NCI-H2107 treated with DMSO at 0.1 percent for 48 hours (cell line): ENCODE measurements around the gene SNRNP70.
"Not testable (repeated sequence)": the region's sequence is repeated elsewhere in the genome, so short reads cannot be mapped to it uniquely, and the experiment has no call there.

Experiments
- DNase-seq: peaks from one replicate; lab custom pipeline; 2025; ENCODE audit not compliant: unreplicated experiment; lab: John Stamatoyannopoulos, UW

The SNRNP70 gene

GRCh38 chr19:49141352-49141751, 56.1 kb downstream of the SNRNP70 start:
- DNase-seq = no peak

GRCh38 chr19:49142866-49143335, 57.6 kb downstream of the SNRNP70 start:
- DNase-seq = no peak

- DNase-seq = no peak
Observed at GRCh38 chr19:49145573-49146407, 60.5 kb downstream of the SNRNP70 start.

- not testable (repeated sequence) for DNase-seq
Observed at GRCh38 chr19:49146408-49146770, 61.1 kb downstream of the SNRNP70 start.

GRCh38 chr19:49148044-49148682, 62.9 kb downstream of the SNRNP70 start:
- no peak for DNase-seq

- peak; percentile 80 for DNase-seq
Observed at GRCh38 chr19:49148784-49149651, 63.8 kb downstream of the SNRNP70 start.

- peak; percentile 25 for DNase-seq
Observed at GRCh38 chr19:49149652-49150105, 64.4 kb downstream of the SNRNP70 start.

- peak; percentile 15 for DNase-seq
Observed at GRCh38 chr19:49150106-49150943, 65.1 kb downstream of the SNRNP70 start.

- no peak for DNase-seq
Observed at GRCh38 chr19:49150944-49151243, 65.6 kb downstream of the SNRNP70 start.

- peak; percentile 46 for DNase-seq
Observed at GRCh38 chr19:49151267-49152118, 66.2 kb downstream of the SNRNP70 start.

GRCh38 chr19:49152119-49152550, 66.9 kb downstream of the SNRNP70 start:
- no peak for DNase-seq

GRCh38 chr19:49153167-49153809, 68.0 kb downstream of the SNRNP70 start:
- DNase-seq = no peak

- DNase-seq = no peak
Observed at GRCh38 chr19:49154279-49154678, 69.0 kb downstream of the SNRNP70 start.

GRCh38 chr19:49155005-49155819, 70.0 kb downstream of the SNRNP70 start, which contains the start of gene HRC:
HRC (minus strand) TSS chr19:49155396; CDS start chr19:49155237, 159 bp downstream.
- DNase-seq = no peak

- no peak for DNase-seq
Observed at GRCh38 chr19:49155820-49156346, 70.6 kb downstream of the SNRNP70 start.

GRCh38 chr19:49157445-49158224, 72.4 kb downstream of the SNRNP70 start, which contains the start of gene TRPM4:
TRPM4 (plus strand) TSS chr19:49157792; CDS start chr19:49157867, 75 bp downstream.
- DNase-seq = no peak
